ENCODE measurements around the gene PGM2L1.
"Not testable (repeated sequence)": the region's sequence is repeated elsewhere in the genome, so short reads cannot be mapped to it uniquely, and the experiment has no call there.

Gene PGM2L1

DNA sequence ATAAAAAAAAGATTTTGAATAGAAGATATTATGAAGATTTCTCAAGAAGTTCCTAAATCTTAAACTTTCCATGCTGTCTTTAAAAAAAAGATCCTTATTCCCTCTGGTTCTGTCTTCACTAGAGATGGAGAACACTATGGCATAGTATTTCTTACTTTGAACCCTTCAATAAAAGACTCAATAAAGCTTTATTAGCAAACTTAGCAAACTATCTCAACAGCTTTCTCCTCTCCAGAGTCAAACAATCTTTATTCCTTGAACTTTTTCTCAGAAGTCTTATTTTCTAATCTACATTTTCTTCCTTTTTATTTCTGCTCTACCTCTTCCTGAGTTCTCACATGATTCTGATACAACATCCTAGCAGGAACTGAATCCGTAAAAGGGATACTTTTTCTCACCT, 65.0 kb downstream of the PGM2L1 start:
- DNase-seq (ENCODE audit: low spot score) = no peak

DNA sequence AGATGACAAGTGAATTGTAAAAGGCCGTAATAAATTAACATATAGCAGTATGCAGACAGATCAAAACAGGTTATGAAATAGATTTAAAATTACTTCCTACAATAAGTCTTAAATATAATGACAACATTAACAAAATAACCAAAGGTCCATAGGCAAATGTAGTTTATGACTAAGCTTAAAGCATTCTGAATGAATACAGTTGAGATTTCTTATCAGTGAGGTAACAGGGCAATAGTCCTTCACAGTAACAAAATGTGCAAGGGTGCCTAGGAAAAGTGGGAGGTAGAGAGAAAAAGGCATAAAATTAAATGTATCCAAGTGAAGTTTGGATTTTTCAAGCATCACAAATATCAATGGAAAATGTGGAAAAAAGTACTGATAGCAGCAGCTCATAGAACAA, 65.9 kb downstream of the PGM2L1 start:
- DNase-seq (ENCODE audit: low spot score) = no peak

GRCh38 chr11:74331000-74331399, 67.2 kb downstream of the PGM2L1 start:
- not testable (repeated sequence) for DNase-seq (ENCODE audit: low spot score)

- no peak for DNase-seq (ENCODE audit: low spot score)
These were observed 68.0 kb downstream of the PGM2L1 start for GRCh38 chr11:74330075-74330858.

GRCh38 chr11:74327076-74327475, 71.2 kb downstream of the PGM2L1 start:
- no peak for DNase-seq (ENCODE audit: low spot score)

DNA sequence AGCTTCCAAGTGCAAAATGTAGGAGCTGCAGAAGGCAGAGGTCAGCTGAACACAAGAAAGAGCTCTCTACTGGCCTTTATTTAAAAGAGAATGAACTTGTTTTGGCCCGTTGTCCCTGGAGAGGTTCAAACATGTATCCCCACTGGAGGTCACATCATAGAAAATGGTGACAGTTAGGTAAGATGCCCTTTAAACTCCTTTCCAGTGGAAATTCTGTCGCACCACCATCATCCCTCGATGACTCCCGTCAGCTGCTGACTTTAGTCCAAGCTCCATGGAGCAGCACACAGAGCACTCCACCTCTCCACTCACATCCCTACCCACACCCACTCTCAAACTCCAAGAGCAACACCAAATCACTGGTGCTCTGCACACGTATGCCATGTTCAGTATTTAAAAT, 71.6 kb downstream of the PGM2L1 start:
- DNase-seq (ENCODE audit: low spot score) = no peak

DNA sequence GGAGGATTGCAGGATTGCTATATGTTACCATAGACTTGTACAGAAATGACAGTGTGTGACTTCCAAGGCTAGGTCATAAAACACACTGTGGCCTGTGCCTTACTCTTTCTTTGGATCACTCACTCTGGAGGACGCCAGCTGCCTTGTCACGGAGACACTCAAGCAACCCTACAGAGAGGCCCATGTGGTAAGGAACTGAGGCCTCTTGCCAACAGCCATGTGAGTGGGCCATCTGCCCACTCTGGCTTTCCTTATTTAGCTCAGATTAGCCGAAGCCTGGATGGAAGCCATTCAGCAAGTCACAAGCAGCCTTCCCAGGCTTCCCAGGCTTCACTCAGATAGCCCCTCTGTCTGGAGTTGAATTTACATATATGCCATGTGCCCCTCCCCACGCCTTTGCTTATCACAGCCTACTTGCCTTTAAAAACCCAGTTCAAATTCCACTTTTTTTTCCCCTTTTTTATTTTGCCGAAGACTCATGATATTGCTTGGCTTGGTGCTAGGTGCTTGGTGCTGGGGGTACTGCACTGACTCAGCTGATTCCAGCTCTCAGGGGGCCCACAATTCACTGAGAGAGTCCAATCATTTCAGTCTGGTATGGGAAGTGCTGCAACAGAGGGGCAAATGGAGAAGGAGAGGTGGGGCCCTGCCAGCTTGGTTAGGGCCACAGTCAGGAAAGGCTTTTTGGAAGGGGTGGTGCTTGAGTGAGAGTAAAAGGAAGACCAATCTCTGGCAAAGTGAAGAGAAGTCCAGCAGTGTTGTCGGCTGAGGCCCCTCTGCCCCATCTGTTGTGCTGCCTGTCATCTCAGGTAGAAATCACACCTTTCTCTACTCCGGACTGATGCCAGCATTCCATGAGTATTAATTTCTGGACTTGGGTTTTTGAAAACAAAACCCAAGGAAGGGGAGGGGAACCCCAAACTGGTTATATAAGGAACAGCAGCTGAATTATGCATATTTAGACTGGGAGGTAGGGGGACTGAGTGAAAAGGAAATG, 72.3 kb downstream of the PGM2L1 start:
- no peak for DNase-seq (ENCODE audit: low spot score)

DNA sequence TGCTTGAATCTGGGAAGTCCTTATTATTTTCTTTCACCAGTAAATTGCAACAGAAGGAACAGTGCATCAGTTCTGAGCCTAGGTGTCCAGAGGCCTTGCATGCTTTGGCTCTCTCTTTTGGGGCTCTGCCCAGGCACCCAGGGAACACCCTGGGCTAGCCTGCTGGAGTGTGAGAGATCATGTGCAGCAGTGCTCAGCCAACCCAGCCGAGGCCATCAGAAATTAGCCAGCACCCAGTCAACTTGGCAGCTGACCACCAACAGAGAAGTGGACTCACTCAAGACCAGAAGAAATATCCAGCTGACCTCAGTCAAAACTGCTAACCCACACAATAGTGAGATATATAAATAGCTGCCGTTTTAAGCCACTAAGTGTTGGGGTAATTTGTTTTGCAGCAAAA, 75.6 kb downstream of the PGM2L1 start:
- no peak for DNase-seq (ENCODE audit: low spot score)

DNA sequence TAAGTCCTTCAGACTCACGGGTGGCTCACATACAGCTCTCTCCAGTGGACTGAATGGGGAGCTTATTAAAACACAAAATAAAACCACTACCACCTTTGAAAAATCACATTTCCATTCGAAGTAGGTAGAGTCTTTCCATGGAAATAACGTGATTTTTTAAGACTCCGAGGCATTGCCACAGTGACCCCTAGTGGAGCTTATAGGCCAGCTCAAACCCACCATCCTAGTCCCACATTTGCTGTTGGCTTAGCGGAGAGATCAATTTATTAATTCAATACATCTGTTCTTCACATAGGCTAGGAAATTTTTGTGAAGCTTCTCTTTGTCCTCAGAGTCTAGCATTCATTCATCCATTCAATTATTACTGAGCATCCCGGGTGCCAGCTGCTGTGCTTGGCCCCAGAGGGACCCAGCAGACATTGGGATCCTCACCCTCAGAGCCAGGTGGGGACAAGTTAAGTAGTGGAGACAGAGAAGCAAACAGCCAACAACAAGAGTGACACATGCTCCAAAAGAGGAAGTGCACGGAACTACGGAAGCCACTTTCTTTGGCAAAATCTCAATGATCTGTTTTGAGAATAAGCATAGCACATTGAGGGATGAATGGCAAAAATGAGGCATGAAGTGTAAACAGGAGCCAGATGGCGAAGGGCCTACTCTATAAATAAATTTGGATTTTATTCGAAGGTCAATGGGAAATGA, 76.6 kb downstream of the PGM2L1 start:
- peak; percentile 11 for DNase-seq (ENCODE audit: low spot score)

DNA sequence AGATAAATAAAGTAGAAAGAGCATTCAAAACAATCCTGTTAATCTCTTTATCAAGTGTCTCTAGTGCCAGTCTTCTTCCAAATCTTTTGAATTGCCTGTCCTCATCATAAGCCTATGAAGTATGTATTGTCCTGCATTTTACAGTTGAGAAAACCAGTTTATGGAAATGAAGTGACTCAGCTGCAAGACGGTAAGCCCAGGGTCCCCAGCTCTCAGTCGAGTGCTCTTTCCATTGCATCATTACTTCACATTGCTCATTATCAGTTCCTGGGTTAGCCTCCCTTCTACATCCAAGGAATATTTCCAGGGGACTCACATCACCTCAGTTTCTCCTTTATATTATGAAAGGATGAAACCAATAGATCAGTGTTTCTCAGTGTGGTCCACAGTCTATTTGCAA, 77.7 kb downstream of the PGM2L1 start:
- no peak for DNase-seq (ENCODE audit: low spot score)

GRCh38 chr11:74319139-74319816, 79.0 kb downstream of the PGM2L1 start:
- DNase-seq (ENCODE audit: low spot score) = no peak

DNA sequence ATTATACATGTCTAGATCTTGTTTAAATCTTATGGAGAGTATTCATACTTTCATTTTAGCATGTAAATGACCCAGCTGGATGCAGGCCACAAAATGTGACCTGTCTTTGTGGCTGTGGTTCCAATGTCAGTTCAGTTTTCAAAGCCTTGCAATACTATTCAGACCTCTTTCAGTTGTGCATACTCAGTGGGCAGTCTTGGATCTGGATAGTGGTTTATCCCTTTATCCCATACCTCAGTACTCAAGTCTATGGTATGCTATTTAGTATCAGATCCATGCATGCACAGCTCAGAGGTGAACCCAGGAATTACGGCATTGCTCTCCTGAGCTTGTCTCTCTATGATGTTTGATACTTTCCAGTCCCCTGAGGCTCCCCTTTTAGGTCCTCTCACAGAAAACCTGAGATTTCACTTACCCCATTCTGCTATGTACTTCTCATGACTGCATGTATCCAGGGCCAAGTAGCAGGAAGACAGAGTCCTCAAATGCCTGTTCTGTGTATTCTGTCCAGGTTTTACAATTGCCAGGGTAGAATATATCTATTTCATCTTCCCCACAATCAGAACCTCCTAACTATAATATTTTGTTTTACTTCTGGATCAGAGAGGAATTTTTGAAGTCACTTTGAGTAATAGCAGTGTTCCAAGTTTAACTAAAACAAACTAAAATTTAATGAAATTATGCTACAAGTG, 79.8 kb downstream of the PGM2L1 start:
- no peak for DNase-seq (ENCODE audit: low spot score)

- DNase-seq (ENCODE audit: low spot score) = no peak
These were observed 81.3 kb downstream of the PGM2L1 start for GRCh38 chr11:74316772-74317505.

GRCh38 chr11:74312326-74312725, 85.9 kb downstream of the PGM2L1 start:
- DNase-seq (ENCODE audit: low spot score) = no peak

- DNase-seq (ENCODE audit: low spot score) = peak; percentile 55
These were observed 86.8 kb downstream of the PGM2L1 start, which contains the start of gene P4HA3 for GRCh38 chr11:74311352-74311926. Gene P4HA3 (minus strand): TSS chr11:74311640. CDS start chr11:74311611, 29 bp downstream.

- no peak for DNase-seq (ENCODE audit: low spot score)
These were observed 87.4 kb downstream of the PGM2L1 start for GRCh38 chr11:74310857-74311256.

DNA sequence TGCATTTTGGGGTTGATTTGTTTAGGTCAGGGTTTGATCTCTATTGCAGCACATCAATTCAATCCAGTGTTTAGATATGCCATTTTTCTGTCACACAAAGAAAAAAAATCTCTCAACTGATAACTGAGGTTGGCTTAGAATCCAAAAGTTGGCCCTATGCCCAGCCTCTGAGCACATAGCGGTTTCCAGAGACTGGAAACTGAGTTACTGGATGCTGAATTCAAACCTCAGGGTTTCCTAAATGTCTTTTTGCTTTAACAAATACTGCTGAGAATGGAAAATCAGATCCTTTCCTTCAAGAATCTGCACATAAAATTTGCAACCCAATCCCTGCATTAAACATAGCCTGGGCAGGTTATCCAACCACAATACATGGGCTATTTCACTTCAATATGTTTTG, 90.8 kb downstream of the PGM2L1 start:
- DNase-seq (ENCODE audit: low spot score) = no peak

DNA sequence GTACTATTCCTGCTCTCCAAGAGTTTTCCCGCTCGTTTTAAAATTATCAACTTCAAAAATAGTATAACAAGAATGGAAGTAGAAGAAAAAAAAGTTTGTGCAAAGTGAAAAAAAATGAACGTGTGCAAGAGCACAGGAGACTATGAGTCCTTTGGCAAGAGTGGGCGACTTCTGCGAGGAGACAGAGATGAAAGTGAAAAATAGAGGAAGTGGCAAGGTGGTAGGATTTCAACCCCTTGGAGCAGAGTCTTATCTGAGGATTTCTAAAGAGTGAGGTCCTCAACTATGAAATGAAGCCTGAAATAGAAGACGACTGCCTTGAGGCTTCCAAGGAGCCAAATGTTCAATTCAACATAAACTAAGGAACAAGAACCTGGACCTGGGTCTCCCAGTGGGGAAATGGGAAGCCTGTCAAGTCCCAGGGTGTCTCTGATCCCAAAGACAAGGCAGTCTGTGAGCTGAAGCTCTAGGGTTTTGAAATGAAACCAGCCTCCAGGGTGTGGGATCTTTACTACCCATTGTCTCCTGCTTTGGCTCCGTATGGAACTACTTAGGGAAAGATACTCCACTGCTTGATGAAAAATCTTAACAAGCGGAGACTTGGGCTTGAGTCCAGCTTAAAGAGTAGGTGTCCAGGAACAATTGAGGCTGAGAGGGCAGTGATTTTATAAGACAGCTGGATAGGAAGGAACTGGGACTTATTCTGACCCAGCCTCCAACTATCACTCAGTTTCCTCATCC, 91.6 kb downstream of the PGM2L1 start:
- DNase-seq (ENCODE audit: low spot score) = no peak

DNA sequence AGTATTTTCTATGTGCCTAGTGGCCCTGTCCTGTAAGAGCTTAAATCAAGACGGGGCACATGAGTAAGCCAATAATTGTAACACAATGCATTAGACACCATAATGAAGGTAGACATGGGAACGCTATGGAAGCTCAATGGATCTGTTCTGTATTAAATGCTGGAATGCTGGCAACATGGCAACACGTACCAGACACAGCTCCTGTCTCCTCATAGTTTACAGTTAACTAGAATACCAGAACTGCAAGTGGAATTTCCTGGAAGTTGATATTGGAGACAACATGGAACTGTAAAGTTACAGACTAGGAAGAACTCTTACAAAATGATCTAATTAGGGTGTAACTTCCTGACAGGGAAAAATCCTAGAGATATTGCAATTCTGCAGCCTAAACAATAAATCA, 99.2 kb downstream of the PGM2L1 start:
- no peak for DNase-seq (ENCODE audit: low spot score)
